ENCODE results near the gene C10orf53.

C10orf53 gene

GRCh38 chr10:49743464-49744075, 64.1 kb downstream of the C10orf53 start:
- no peak overlapping the region for H3K9ac ChIP-seq (ENCODE audit: low read depth, low read length)
- H3K27me3 ChIP-seq (ENCODE audit: control insufficient read depth, insufficient read depth, low read length), result peaks cover 3% of the 10 kb centered on the region
- no peak overlapping the region for H3K4me3 ChIP-seq (ENCODE audit: low read length)
- no peaks in the 10 kb centered on the region for H3K4me1 ChIP-seq (ENCODE audit: control insufficient read depth, insufficient read depth, low read length)
- H3K36me3 ChIP-seq (ENCODE audit: insufficient read depth, low read length), result no peaks in the 10 kb centered on the region
- no peaks in the 10 kb centered on the region for H3K9me3 ChIP-seq (replicated peaks; ENCODE audit: low read length)
- H3K4me2 ChIP-seq (ENCODE audit: low read length), result no peak overlapping the region

GRCh38 chr10:49744091-49744685, 64.7 kb downstream of the C10orf53 start:
- Histone ChIP-seq H3K9me3 (replicated peaks; ENCODE audit: low read length) (no peaks in the 10 kb centered on the region), H3K4me2 (ENCODE audit: low read length) (no peak overlapping the region), H3K36me3 (ENCODE audit: insufficient read depth, low read length) (no peaks in the 10 kb centered on the region), H3K4me3 (ENCODE audit: low read length) (no peak overlapping the region), H3K4me1 (ENCODE audit: control insufficient read depth, insufficient read depth, low read length) (no peaks in the 10 kb centered on the region), H3K9ac (ENCODE audit: low read depth, low read length) (no peak overlapping the region), H3K27me3 (ENCODE audit: control insufficient read depth, insufficient read depth, low read length) (peaks cover 3% of the 10 kb centered on the region)

- H3K9me3 ChIP-seq (replicated peaks; ENCODE audit: low read length), result no peaks in the 10 kb centered on the region
- no peak overlapping the region for H3K4me3 ChIP-seq (ENCODE audit: low read length)
- no peaks in the 10 kb centered on the region for H3K36me3 ChIP-seq (ENCODE audit: insufficient read depth, low read length)
- no peak overlapping the region for H3K9ac ChIP-seq (ENCODE audit: low read depth, low read length)
- peaks cover 3% of the 10 kb centered on the region for H3K27me3 ChIP-seq (ENCODE audit: control insufficient read depth, insufficient read depth, low read length)
- H3K4me2 ChIP-seq (ENCODE audit: low read length), result no peak overlapping the region
- no peaks in the 10 kb centered on the region for H3K4me1 ChIP-seq (ENCODE audit: control insufficient read depth, insufficient read depth, low read length)
These were observed 65.6 kb downstream of the C10orf53 start for GRCh38 chr10:49744924-49745605.

- Histone ChIP-seq H3K4me2 (ENCODE audit: low read length) (no peak overlapping the region), H3K27me3 (ENCODE audit: control insufficient read depth, insufficient read depth, low read length) (peaks cover 3% of the 10 kb centered on the region), H3K36me3 (ENCODE audit: insufficient read depth, low read length) (no peaks in the 10 kb centered on the region), H3K4me3 (ENCODE audit: low read length) (no peak overlapping the region), H3K9ac (ENCODE audit: low read depth, low read length) (no peak overlapping the region), H3K4me1 (ENCODE audit: control insufficient read depth, insufficient read depth, low read length) (no peaks in the 10 kb centered on the region), H3K9me3 (replicated peaks; ENCODE audit: low read length) (no peaks in the 10 kb centered on the region)
These were observed 66.3 kb downstream of the C10orf53 start for GRCh38 chr10:49745756-49746155.

- no peak overlapping the region for H3K9ac ChIP-seq (ENCODE audit: low read depth, low read length)
- no peaks in the 10 kb centered on the region for H3K4me1 ChIP-seq (ENCODE audit: control insufficient read depth, insufficient read depth, low read length)
- H3K9me3 ChIP-seq (replicated peaks; ENCODE audit: low read length), result no peaks in the 10 kb centered on the region
- H3K4me2 ChIP-seq (ENCODE audit: low read length), result no peak overlapping the region
- H3K4me3 ChIP-seq (ENCODE audit: low read length), result no peak overlapping the region
- H3K27me3 ChIP-seq (ENCODE audit: control insufficient read depth, insufficient read depth, low read length), result peaks cover 3% of the 10 kb centered on the region
- H3K36me3 ChIP-seq (ENCODE audit: insufficient read depth, low read length), result no peaks in the 10 kb centered on the region
These were observed 67.3 kb downstream of the C10orf53 start for GRCh38 chr10:49746626-49747302.

Measured in skeletal muscle satellite cell (primary cell).